Esophagus squamous epithelium (tissue), 5 donors: Measurements from ENCODE around the gene CAMK2A. TPM values are rescaled to one million over a fixed set of nuclear protein-coding genes. Genes with fewer than 3 reads are reported as not detected.

Experiments used
- DNase-seq: peaks from one replicate; lab custom pipeline; 2025; lab: John Stamatoyannopoulos, UW
- H3K27ac ChIP-seq, 4 donors: fragments of 200-600 bp; sonication (generic); one replicate each; pipeline ENCODE4 v1.5.1; 2016 to 2019; ENCODE audit warnings: mild to moderate bottlenecking in 1 of 4
- H3K27me3 ChIP-seq, 4 donors: fragments of 200-600 bp; sonication (generic); 1 replicate in 3 of 4; 2 replicates in 1 of 4; pipeline versions ENCODE4 v1.5.1 to v1.6.0; 2017 to 2021; ENCODE audit warnings: antibody characterized with exemption in 1 of 4
- H3K36me3 ChIP-seq, 3 donors: fragments of 200-600 bp; sonication (generic); one replicate each; pipeline ENCODE4 v1.5.1; 2016 to 2019
- H3K4me1 ChIP-seq, 3 donors: fragments of 200-600 bp; sonication (generic); one replicate each; pipeline ENCODE4 v1.5.1; 2017 to 2019
- H3K4me3 ChIP-seq, 4 donors: fragments of 200-600 bp; sonication (generic); 1 replicate in 3 of 4; 2 replicates in 1 of 4; pipeline ENCODE4 v1.5.1; 2016 to 2019; ENCODE audit warnings: mild to moderate bottlenecking in 2 of 4, moderate library complexity in 1 of 4
- H3K9me3 ChIP-seq, 3 donors: fragments of 200-600 bp; sonication (generic); one replicate each; pipeline ENCODE4 v1.5.1; 2016 to 2019
- POLR2A ChIP-seq, 4 donors: fragments of 450-650 bp; IDR thresholded peaks; one replicate each; pipeline ENCODE4 v1.6.1; 2017; ENCODE audit warnings: antibody characterized with exemption in 4 of 4, mild to moderate bottlenecking in 4 of 4, moderate library complexity in 3 of 4
- WGBS, 2 donors: methylation state at CpG; one replicate each; pipeline ENCODE4 v1.1.5; 2018; 5-methylcytosine and 5-hydroxymethylcytosine counted together
- intact Hi-C: fragments of 100-400 bp; cut with DNase I; formaldehyde crosslinking; loops from one replicate; pipeline ENCODE4 v1.15.0; 2022
- total RNA-seq, 4 donors: library from RNA; depleted of rRNA; stranded (reverse); fragments of >200 nt; gene quantifications; one replicate each; pipeline ENCODE4 v1.1.0, GENCODE V29; 2016
- TF ChIP-seq, protein P1 (sequence below), 6 experiments: fragments of 450-650 bp in 4 of 6; fragments of 200-600 bp in 2 of 6; sonication (generic) in 2 of 6; IDR thresholded peaks; one replicate each; pipeline ENCODE4 v1.5.1; 2016 to 2019; ENCODE audit warnings: antibody characterized with exemption in 6 of 6, mild to moderate bottlenecking in 4 of 6, moderate library complexity in 4 of 6
- donor health status: DM: yes; HTN: yes; CAD: no.

Gene CAMK2A
- total RNA-seq, 4 donors from 2014 or later: 0.04 TPM; not detected in 3

DNA sequence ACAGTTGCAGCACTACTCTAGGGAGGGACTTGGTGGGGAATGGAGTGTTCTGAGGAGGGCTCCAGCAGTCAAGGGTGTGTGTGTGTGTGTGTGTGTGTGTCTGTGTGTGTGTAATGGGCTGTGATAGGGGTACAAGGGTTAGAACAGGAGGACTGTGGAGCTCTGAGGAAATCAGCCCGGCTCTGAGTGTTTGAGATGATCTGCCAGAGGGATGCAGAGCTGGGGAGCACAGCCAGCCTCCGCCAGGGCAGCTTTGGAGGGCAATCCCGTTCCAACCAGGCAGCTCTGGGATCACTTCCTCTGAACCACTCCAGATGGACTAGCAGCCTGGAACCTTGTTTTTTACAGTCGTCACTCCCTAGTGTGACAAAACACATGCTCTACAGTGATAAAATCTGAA is 102.7 kb downstream of the CAMK2A start:
- Histone ChIP-seq H3K9me3 (no peaks in the 10 kb centered on the region), H3K27me3 (peaks cover 0 to 70% (median 12%) of the 10 kb centered on the region in 4 donors), H3K4me1 (peaks cover 0 to 17% (median 3%) of the 10 kb centered on the region in 3 donors), H3K27ac (no peak overlapping the region), H3K36me3 (no peaks in the 10 kb centered on the region), H3K4me3 (no peak overlapping the region)
- TF ChIP-seq POLR2A (IDR thresholded peaks at IDR 0.05): no peak
- TF ChIP-seq, protein P1, sequence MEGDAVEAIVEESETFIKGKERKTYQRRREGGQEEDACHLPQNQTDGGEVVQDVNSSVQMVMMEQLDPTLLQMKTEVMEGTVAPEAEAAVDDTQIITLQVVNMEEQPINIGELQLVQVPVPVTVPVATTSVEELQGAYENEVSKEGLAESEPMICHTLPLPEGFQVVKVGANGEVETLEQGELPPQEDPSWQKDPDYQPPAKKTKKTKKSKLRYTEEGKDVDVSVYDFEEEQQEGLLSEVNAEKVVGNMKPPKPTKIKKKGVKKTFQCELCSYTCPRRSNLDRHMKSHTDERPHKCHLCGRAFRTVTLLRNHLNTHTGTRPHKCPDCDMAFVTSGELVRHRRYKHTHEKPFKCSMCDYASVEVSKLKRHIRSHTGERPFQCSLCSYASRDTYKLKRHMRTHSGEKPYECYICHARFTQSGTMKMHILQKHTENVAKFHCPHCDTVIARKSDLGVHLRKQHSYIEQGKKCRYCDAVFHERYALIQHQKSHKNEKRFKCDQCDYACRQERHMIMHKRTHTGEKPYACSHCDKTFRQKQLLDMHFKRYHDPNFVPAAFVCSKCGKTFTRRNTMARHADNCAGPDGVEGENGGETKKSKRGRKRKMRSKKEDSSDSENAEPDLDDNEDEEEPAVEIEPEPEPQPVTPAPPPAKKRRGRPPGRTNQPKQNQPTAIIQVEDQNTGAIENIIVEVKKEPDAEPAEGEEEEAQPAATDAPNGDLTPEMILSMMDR (IDR thresholded peaks at IDR 0.05): no peak
- 68 to 73% methylated on average over 2 to 4 of the region's 4 CpGs for WGBS, 2 donors
- intact Hi-C loops: no loop called here
- no peak for DNase-seq

DNA sequence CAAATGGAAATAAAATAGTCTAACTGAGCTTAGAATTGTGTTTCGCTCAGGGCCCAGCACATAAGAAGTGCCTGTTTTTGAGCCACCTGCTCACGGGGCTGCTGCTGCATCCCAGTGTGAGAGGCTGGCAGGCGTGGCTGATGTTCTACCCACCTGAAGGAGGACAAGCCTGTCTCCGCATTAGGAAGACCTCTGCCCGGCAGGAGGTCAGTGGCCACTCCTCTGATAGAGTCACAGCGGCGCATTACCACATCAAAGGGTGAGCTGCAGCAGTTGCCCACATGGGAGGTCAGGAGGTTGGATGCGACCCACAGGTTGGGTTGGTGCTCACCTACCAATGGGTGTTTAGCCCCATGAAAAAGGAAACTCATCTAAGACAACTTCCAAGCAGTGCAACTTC is 103.4 kb downstream of the CAMK2A start:
- peaks cover 0 to 62% (median 12%) of the 10 kb centered on the region in 4 donors for H3K27me3 ChIP-seq
- no peak for DNase-seq
- H3K27ac ChIP-seq: no peak overlapping the region
- no peak overlapping the region for H3K4me3 ChIP-seq
- H3K9me3 ChIP-seq: no peaks in the 10 kb centered on the region
- H3K36me3 ChIP-seq: no peaks in the 10 kb centered on the region
- H3K4me1 ChIP-seq: peaks cover 0 to 24% (median 6%) of the 10 kb centered on the region in 3 donors
- intact Hi-C loops: no loop called here
- TF ChIP-seq, protein P1 (IDR thresholded peaks at IDR 0.05): no peak
- TF ChIP-seq POLR2A (IDR thresholded peaks at IDR 0.05): no peak
- 80 to 88% methylated on average over 2 of the region's 8 CpGs for WGBS, 2 donors

DNA sequence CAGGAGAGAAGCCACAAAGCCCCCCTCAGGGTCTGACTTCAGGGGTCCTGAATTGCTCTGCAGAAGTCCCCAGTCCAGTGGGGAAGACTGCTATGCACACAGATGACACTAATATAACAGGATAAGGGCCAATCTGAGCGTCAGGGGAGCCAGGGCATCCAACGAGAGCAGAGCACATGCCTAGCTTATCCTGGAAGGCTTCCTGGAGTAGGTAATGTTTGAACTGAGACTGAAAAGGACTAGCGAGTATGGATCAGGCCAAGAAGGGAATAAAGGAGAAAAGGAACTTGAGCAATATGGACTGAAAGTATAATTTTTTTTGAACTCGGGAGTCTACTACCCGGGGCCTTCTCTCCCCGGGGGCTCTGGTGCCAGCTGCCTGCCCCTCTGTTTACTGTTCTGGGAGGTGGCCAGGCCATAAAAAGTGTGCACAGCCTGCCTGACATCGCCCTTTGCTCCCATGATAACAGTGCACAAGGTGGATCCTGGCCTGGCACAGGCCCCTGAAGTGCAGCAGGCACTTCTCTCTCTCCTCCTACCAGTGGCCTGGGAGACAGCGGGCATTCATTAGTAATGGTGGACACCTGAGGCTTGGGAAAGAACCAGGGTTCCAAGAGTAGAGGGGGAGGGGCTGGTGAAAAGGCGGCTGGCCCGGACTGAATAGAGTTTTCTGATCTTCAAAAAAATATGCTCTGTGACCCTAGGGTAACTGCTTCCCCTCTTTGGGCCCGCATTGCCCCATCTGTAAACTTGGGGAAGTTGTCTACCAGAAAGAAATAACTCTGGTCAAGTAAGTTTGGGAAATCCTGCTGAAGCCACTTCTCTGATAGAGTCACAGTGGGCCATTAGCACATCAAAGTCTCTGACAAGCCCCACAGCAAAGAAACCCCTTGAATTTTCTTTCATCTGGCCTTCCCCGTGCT is 104.3 kb downstream of the CAMK2A start:
- H3K4me1 ChIP-seq: peaks cover 5 to 30% (median 14%) of the 10 kb centered on the region in 3 donors
- H3K27ac ChIP-seq: no peak overlapping the region
- no peaks in the 10 kb centered on the region for H3K36me3 ChIP-seq
- H3K4me3 ChIP-seq: no peak overlapping the region
- 85% methylated on average over 11 to 12 of the region's 12 CpGs for WGBS, 2 donors
- peaks cover 0 to 54% (median 7%) of the 10 kb centered on the region in 4 donors for H3K27me3 ChIP-seq
- no peak for TF ChIP-seq POLR2A (IDR thresholded peaks at IDR 0.05)
- TF ChIP-seq, protein P1 (IDR thresholded peaks at IDR 0.05): no peak
- intact Hi-C loops: no loop called here
- no peak for DNase-seq
- H3K9me3 ChIP-seq: no peaks in the 10 kb centered on the region

DNA sequence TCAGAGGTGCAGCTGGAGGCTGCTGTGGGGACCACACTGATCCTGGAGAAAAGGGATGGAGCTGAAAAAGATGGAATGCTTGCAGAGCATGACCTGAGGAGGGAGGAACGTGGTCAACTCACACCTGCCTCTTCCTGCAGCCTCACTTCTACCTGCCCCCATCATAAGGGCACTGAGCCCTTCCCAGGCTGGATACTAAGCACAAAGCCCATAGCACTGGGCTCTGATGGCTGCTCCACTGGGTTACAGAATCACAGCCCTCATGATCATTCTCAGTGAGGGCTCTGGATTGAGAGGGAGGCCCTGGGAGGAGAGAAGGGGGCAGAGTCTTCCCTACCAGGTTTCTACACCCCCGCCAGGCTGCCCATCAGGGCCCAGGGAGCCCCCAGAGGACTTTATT is 105.6 kb downstream of the CAMK2A start:
- H3K27ac ChIP-seq: no peak overlapping the region
- intact Hi-C loops: no loop called here
- peaks cover 0 to 41% (median 0%) of the 10 kb centered on the region in 4 donors for H3K27me3 ChIP-seq
- no peak for DNase-seq
- no peak overlapping the region for H3K4me3 ChIP-seq
- TF ChIP-seq POLR2A (IDR thresholded peaks at IDR 0.05): no peak
- TF ChIP-seq, protein P1 (IDR thresholded peaks at IDR 0.05): no peak
- peaks cover 5 to 32% (median 18%) of the 10 kb centered on the region in 3 donors for H3K4me1 ChIP-seq
- WGBS, 2 donors: 50 to 78% methylated on average over 2 of the region's 2 CpGs
- H3K36me3 ChIP-seq: no peaks in the 10 kb centered on the region
- no peaks in the 10 kb centered on the region for H3K9me3 ChIP-seq

DNA sequence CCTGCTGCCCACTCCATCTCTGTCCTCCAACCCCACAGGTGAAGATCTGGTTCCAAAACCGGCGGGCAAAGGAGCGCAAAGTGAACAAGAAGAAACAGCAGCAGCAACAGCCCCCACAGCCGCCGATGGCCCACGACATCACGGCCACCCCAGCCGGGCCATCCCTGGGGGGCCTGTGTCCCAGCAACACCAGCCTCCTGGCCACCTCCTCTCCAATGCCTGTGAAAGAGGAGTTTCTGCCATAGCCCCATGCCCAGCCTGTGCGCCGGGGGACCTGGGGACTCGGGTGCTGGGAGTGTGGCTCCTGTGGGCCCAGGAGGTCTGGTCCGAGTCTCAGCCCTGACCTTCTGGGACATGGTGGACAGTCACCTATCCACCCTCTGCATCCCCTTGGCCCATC is 106.1 kb downstream of the CAMK2A start:
- H3K27me3 ChIP-seq: peaks cover 0 to 35% (median 0%) of the 10 kb centered on the region in 4 donors
- H3K27ac ChIP-seq: no peak overlapping the region
- H3K9me3 ChIP-seq: no peaks in the 10 kb centered on the region
- H3K4me1 ChIP-seq: peaks cover 5 to 32% (median 18%) of the 10 kb centered on the region in 3 donors
- H3K36me3 ChIP-seq: no peaks in the 10 kb centered on the region
- no peak for DNase-seq
- intact Hi-C loops: no loop called here
- no peak overlapping the region for H3K4me3 ChIP-seq
- TF ChIP-seq, protein P1 (IDR thresholded peaks at IDR 0.05): no peak
- no peak for TF ChIP-seq POLR2A (IDR thresholded peaks at IDR 0.05)
- 80 to 86% methylated on average over 2 of the region's 12 CpGs for WGBS, 2 donors
